IMR-90 (cell line): ENCODE measurements around the gene XPR1.

Experiments
- CEBPB ChIP-seq: IDR thresholded peaks from 2 replicates; pipeline ENCODE4 v1.6.1; 2012; ENCODE audit warnings: low read depth, low read length, improper control_type of control experiment
- NFE2L2 ChIP-seq: fragments of 150-350 bp; IDR thresholded peaks from 2 replicates; pipeline ENCODE4 v1.6.1; 2016; ENCODE audit warnings: low read depth, mild to moderate bottlenecking, low read length
- TF ChIP-seq, protein P1 (sequence below): fragments of 150-350 bp; IDR thresholded peaks from 2 replicates; pipeline ENCODE4 v1.6.1; 2016; ENCODE audit warnings: low read depth, mild to moderate bottlenecking, low read length, moderate library complexity, borderline replicate concordance
- TF ChIP-seq, protein P2 (sequence below): conservative IDR thresholded peaks from 2 replicates; pipeline ENCODE4 v1.5.1; 2012; ENCODE audit warnings: mild to moderate bottlenecking, low read depth, low read length, improper control_type of control experiment

DNA sequence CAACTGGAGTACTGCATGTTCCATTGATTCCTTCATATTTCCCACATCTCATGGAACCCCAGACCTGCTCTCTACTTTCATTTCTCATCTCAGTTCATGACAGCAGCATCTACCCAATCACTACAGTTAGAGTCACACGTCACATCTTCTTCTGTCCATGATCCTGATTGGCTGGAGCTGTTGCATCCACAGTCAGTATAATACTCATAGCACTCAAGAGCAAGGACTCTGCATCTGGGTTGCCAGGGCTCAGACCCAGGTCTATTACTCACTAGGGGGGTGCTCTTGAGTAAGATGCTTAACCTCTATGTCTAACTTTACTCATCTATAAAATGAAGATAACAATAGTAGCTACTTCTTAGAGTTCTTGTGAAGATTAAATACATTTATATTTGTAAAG, 4.4 kb upstream of the XPR1 start:
- TF ChIP-seq, protein P1, sequence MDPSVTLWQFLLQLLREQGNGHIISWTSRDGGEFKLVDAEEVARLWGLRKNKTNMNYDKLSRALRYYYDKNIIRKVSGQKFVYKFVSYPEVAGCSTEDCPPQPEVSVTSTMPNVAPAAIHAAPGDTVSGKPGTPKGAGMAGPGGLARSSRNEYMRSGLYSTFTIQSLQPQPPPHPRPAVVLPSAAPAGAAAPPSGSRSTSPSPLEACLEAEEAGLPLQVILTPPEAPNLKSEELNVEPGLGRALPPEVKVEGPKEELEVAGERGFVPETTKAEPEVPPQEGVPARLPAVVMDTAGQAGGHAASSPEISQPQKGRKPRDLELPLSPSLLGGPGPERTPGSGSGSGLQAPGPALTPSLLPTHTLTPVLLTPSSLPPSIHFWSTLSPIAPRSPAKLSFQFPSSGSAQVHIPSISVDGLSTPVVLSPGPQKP: no peak
- TF ChIP-seq NFE2L2 (no peak), CEBPB (no peak)
- TF ChIP-seq, protein P2, sequence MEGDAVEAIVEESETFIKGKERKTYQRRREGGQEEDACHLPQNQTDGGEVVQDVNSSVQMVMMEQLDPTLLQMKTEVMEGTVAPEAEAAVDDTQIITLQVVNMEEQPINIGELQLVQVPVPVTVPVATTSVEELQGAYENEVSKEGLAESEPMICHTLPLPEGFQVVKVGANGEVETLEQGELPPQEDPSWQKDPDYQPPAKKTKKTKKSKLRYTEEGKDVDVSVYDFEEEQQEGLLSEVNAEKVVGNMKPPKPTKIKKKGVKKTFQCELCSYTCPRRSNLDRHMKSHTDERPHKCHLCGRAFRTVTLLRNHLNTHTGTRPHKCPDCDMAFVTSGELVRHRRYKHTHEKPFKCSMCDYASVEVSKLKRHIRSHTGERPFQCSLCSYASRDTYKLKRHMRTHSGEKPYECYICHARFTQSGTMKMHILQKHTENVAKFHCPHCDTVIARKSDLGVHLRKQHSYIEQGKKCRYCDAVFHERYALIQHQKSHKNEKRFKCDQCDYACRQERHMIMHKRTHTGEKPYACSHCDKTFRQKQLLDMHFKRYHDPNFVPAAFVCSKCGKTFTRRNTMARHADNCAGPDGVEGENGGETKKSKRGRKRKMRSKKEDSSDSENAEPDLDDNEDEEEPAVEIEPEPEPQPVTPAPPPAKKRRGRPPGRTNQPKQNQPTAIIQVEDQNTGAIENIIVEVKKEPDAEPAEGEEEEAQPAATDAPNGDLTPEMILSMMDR: no peak
